NCI-H1092 treated with DMSO at 0.1 percent for 48 hours (cell line): ENCODE measurements around the gene CTNNA2.

Experiments used
- DNase-seq: peaks from one replicate; lab custom pipeline; 2025; lab: John Stamatoyannopoulos, UW

Gene CTNNA2

GRCh38 chr2:80403081-80403480 lies 890.2 kb downstream of the CTNNA2 start:
- DNase-seq = no peak

GRCh38 chr2:80407377-80407776 lies 894.5 kb downstream of the CTNNA2 start:
- DNase-seq = no peak

GRCh38 chr2:80410346-80410745 lies 897.5 kb downstream of the CTNNA2 start:
- no peak for DNase-seq

- no peak for DNase-seq
Measured at GRCh38 chr2:80413136-80413535, 900.3 kb downstream of the CTNNA2 start.

GRCh38 chr2:80417737-80418136 lies 904.9 kb downstream of the CTNNA2 start:
- no peak for DNase-seq

GRCh38 chr2:80420530-80421208 lies 907.8 kb downstream of the CTNNA2 start:
- DNase-seq = no peak

GRCh38 chr2:80429251-80429650 lies 916.4 kb downstream of the CTNNA2 start:
- no peak for DNase-seq

GRCh38 chr2:80437959-80438358 lies 925.1 kb downstream of the CTNNA2 start:
- no peak for DNase-seq

GRCh38 chr2:80438686-80439085 lies 925.8 kb downstream of the CTNNA2 start:
- DNase-seq = no peak

- no peak for DNase-seq
Measured at GRCh38 chr2:80454628-80455027, 941.8 kb downstream of the CTNNA2 start.

GRCh38 chr2:80459028-80459427 lies 946.2 kb downstream of the CTNNA2 start:
- no peak for DNase-seq

GRCh38 chr2:80461505-80462197 lies 948.8 kb downstream of the CTNNA2 start:
- DNase-seq = no peak

- DNase-seq = no peak
Measured at GRCh38 chr2:80462654-80463053, 949.8 kb downstream of the CTNNA2 start.

GRCh38 chr2:80464275-80464674 lies 951.4 kb downstream of the CTNNA2 start:
- no peak for DNase-seq

GRCh38 chr2:80467262-80467811 lies 954.5 kb downstream of the CTNNA2 start:
- DNase-seq = no peak

- DNase-seq = no peak
Measured at GRCh38 chr2:80469428-80469827, 956.6 kb downstream of the CTNNA2 start.

GRCh38 chr2:80473069-80473468 lies 960.2 kb downstream of the CTNNA2 start:
- DNase-seq = no peak

GRCh38 chr2:80473796-80474195 lies 960.9 kb downstream of the CTNNA2 start:
- DNase-seq = no peak

- no peak for DNase-seq
Measured at GRCh38 chr2:80475970-80476369, 963.1 kb downstream of the CTNNA2 start.

- no peak for DNase-seq
Measured at GRCh38 chr2:80476535-80477117, 963.8 kb downstream of the CTNNA2 start.

GRCh38 chr2:80482276-80482675 lies 969.4 kb downstream of the CTNNA2 start:
- DNase-seq = no peak

GRCh38 chr2:80489717-80490116 lies 976.9 kb downstream of the CTNNA2 start:
- DNase-seq = no peak

GRCh38 chr2:80490964-80491363 lies 978.1 kb downstream of the CTNNA2 start:
- no peak for DNase-seq
